ENCODE measurements around the gene RBM23. TPM values are rescaled to one million over a fixed set of nuclear protein-coding genes. Genes with fewer than 3 reads are reported as not detected.
"Not testable (repeated sequence)": the region's sequence is repeated elsewhere in the genome, so short reads cannot be mapped to it uniquely, and the experiment has no call there.

RBM23 gene
- total RNA-seq, 2 experiments from 2014 or later: 87.9 to 111 TPM

DNA sequence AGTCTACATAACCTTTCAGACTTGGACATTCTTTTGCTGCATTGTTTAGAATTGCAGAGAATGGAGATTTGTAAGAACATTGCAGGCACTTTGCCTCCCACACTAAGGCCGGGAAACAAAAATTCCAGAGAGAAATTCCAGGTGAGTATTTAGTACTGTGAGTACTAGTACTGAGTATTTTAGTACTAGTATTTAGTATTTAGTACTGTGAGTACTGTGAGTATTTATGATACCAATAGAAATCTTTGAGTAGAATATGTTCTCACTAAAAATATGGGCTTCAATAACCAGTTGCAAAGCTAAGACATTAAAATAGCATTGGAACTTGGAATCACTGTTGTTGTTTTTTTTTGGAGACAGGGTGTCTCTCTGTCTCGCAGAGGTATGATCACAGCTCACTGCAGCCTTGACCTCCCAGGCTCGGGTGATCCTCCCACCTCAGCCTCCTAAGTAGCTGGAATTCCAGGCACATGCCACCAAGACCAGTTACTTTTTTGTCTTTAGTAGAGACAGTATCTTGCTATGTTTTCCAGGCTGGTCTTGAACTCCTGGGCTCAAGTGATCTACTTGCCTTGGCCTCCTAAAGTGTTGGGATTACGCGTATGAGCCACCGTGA is 43.2 kb upstream of the RBM23 start:
- POLR2A ChIA-PET: interaction anchor here (0.8 to 1.2 kb wide), 2 partner anchors 45 to 79 kb away, joined by 3 to 4 read pairs; partner anchors contain the start of gene REM2

GRCh38 chr14:22955702-22956569 is 37.0 kb upstream of the RBM23 start:
- Mint-ChIP-seq H3K36me3 (ENCODE audit: low read depth) (peaks cover 26% of the 10 kb centered on the region), H3K27ac (peak overlapping the region; percentile 83), H3K4me3 (peak overlapping the region; percentile 92), H3K4me1 (ENCODE audit: low read depth) (peaks cover 18% of the 10 kb centered on the region), H3K27me3 (no peaks in the 10 kb centered on the region), H3K9me3 (no peaks in the 10 kb centered on the region)
- ChIA-PET CTCF (interaction anchor here (0.8 to 4.0 kb wide), 7 partner anchors 13 to 113 kb away, joined by 3 to 15 read pairs (median 4); partner anchors contain the start of gene PRMT5), POLR2A (interaction anchor here (0.7 to 4.2 kb wide), 15 partner anchors 9 to 366 kb away, joined by 3 to 42 read pairs (median 5); partner anchors contain the start of genes ACIN1, AJUBA, C14orf119 and DAD1)
- DNase-seq: no peak
- intact Hi-C loops (cut with DNase I, micrococcal nuclease): loop anchor here (2.0 to 5.0 kb wide), 2 partner anchors 25 to 346 kb away; partner anchors contain the start of gene PPP1R3E (in 1 of the 2)
- H3K9me3 ChIP-seq (ENCODE audit: control insufficient read depth in 1 of 2, insufficient read depth in 1 of 2, low read length in 2 of 2): no peaks in the 10 kb centered on the region
- H3K27ac ChIP-seq (ENCODE audit: low read depth in 1 of 2, low read length in 2 of 2): peak overlapping the region; percentile 63 to 83
- no peaks in the 10 kb centered on the region for H3K27me3 ChIP-seq (ENCODE audit: control insufficient read depth in 1 of 2, insufficient read depth in 2 of 2, low read length in 2 of 2)
- H3K4me3 ChIP-seq (ENCODE audit: low read length): peak overlapping the region; percentile 89
- H3K36me3 ChIP-seq (ENCODE audit: insufficient read depth, low read length): peaks cover 6% of the 10 kb centered on the region
- no peak for ATAC-seq (ENCODE audit: poor library complexity)
- H3K4me1 ChIP-seq (ENCODE audit: insufficient read depth, low read length): peaks cover 21% of the 10 kb centered on the region
- TF ChIP-seq, protein P1, sequence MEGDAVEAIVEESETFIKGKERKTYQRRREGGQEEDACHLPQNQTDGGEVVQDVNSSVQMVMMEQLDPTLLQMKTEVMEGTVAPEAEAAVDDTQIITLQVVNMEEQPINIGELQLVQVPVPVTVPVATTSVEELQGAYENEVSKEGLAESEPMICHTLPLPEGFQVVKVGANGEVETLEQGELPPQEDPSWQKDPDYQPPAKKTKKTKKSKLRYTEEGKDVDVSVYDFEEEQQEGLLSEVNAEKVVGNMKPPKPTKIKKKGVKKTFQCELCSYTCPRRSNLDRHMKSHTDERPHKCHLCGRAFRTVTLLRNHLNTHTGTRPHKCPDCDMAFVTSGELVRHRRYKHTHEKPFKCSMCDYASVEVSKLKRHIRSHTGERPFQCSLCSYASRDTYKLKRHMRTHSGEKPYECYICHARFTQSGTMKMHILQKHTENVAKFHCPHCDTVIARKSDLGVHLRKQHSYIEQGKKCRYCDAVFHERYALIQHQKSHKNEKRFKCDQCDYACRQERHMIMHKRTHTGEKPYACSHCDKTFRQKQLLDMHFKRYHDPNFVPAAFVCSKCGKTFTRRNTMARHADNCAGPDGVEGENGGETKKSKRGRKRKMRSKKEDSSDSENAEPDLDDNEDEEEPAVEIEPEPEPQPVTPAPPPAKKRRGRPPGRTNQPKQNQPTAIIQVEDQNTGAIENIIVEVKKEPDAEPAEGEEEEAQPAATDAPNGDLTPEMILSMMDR (IDR thresholded peaks at IDR 0.05): no peak

More for the DNA sequence above, 43.2 kb upstream of the RBM23 start:
- TF ChIP-seq, protein P1 (IDR thresholded peaks at IDR 0.05): no peak
- peaks cover 9% of the 10 kb centered on the region for H3K4me1 ChIP-seq (ENCODE audit: insufficient read depth, low read length)
- no peaks in the 10 kb centered on the region for H3K9me3 ChIP-seq (ENCODE audit: control insufficient read depth in 1 of 2, insufficient read depth in 1 of 2, low read length in 2 of 2)
- no peak for ATAC-seq (ENCODE audit: poor library complexity)
- no peak for DNase-seq
- Mint-ChIP-seq H3K9me3 (no peaks in the 10 kb centered on the region), H3K27ac (no peak overlapping the region), H3K4me1 (ENCODE audit: low read depth) (no peaks in the 10 kb centered on the region), H3K27me3 (no peaks in the 10 kb centered on the region), H3K4me3 (no peak overlapping the region), H3K36me3 (ENCODE audit: low read depth) (no peaks in the 10 kb centered on the region)
- H3K36me3 ChIP-seq (ENCODE audit: insufficient read depth, low read length): no peaks in the 10 kb centered on the region
- no peak overlapping the region for H3K4me3 ChIP-seq (ENCODE audit: low read length)
- intact Hi-C loops (cut with DNase I, micrococcal nuclease): no loop called here
- no peaks in the 10 kb centered on the region for H3K27me3 ChIP-seq (ENCODE audit: control insufficient read depth in 1 of 2, insufficient read depth in 2 of 2, low read length in 2 of 2)
- CTCF ChIA-PET: interaction anchor here (1.0 to 1.1 kb wide), 2 partner anchors 24 to 32 kb away, joined by 3 read pairs; no protein-coding TSS in a partner anchor
- no peak overlapping the region for H3K27ac ChIP-seq (ENCODE audit: low read depth in 1 of 2, low read length in 2 of 2)

- Mint-ChIP-seq H3K4me3 (no peak overlapping the region), H3K36me3 (ENCODE audit: low read depth) (peaks cover 43% of the 10 kb centered on the region), H3K27me3 (no peaks in the 10 kb centered on the region), H3K4me1 (ENCODE audit: low read depth) (peaks cover 18% of the 10 kb centered on the region), H3K9me3 (no peaks in the 10 kb centered on the region), H3K27ac (no peak overlapping the region)
- no peak overlapping the region for H3K27ac ChIP-seq (ENCODE audit: low read depth in 1 of 2, low read length in 2 of 2)
- intact Hi-C loops (cut with DNase I, micrococcal nuclease): no loop called here
- DNase-seq (no peak), ATAC-seq (ENCODE audit: poor library complexity) (no peak)
- H3K9me3 ChIP-seq (ENCODE audit: control insufficient read depth in 1 of 2, insufficient read depth in 1 of 2, low read length in 2 of 2): no peaks in the 10 kb centered on the region
- H3K36me3 ChIP-seq (ENCODE audit: insufficient read depth, low read length): peaks cover 15% of the 10 kb centered on the region
- no peaks in the 10 kb centered on the region for H3K27me3 ChIP-seq (ENCODE audit: control insufficient read depth in 1 of 2, insufficient read depth in 2 of 2, low read length in 2 of 2)
- CTCF ChIA-PET: no interaction called here
- TF ChIP-seq, protein P1 (IDR thresholded peaks at IDR 0.05): no peak
- no peak overlapping the region for H3K4me3 ChIP-seq (ENCODE audit: low read length)
- peaks cover 15% of the 10 kb centered on the region for H3K4me1 ChIP-seq (ENCODE audit: insufficient read depth, low read length)
- POLR2A ChIA-PET: no interaction called here
Measured at GRCh38 chr14:22952418-22952817, 33.5 kb upstream of the RBM23 start.

- H3K27me3 Mint-ChIP-seq; intact Hi-C loops (cut with DNase I, micrococcal nuclease); DNase-seq; ATAC-seq (ENCODE audit: poor library complexity); H3K4me3 Mint-ChIP-seq; H3K27me3 ChIP-seq (ENCODE audit: control insufficient read depth in 1 of 2, insufficient read depth in 2 of 2, low read length in 2 of 2); H3K4me3 ChIP-seq (ENCODE audit: low read length); H3K27ac Mint-ChIP-seq; H3K9me3 ChIP-seq (ENCODE audit: control insufficient read depth in 1 of 2, insufficient read depth in 1 of 2, low read length in 2 of 2); H3K27ac ChIP-seq (ENCODE audit: low read depth in 1 of 2, low read length in 2 of 2); H3K9me3 Mint-ChIP-seq: not testable (repeated sequence)
- H3K36me3 Mint-ChIP-seq (ENCODE audit: low read depth): peaks cover 49% of the 10 kb centered on the region
- Histone ChIP-seq H3K36me3 (ENCODE audit: insufficient read depth, low read length) (peaks cover 21% of the 10 kb centered on the region), H3K4me1 (ENCODE audit: insufficient read depth, low read length) (peaks cover 11% of the 10 kb centered on the region)
- peaks cover 17% of the 10 kb centered on the region for H3K4me1 Mint-ChIP-seq (ENCODE audit: low read depth)
- ChIA-PET POLR2A (interaction anchor here (0.7 kb wide), 1 partner anchor 22 kb away, joined by 3 read pairs; the partner anchor contains the start of gene PRMT5), CTCF (interaction anchor here (1.1 kb wide), 1 partner anchor 22 kb away, joined by 3 read pairs; no protein-coding TSS in a partner anchor)
Measured at GRCh38 chr14:22951795-22952194, 32.8 kb upstream of the RBM23 start.
